DOHH2 (cell line): ENCODE data around the gene NEURL2.

Source experiments
- H3F3A ChIP-seq: fragments of 200-600 bp; sonication (generic), shearing (Covaris generic); 2 replicates; pipeline ENCODE4 v1.6.0; 2016; ENCODE audit warnings: antibody characterized with exemption, mild to moderate bottlenecking; ENCODE audit not compliant: control insufficient read depth, insufficient read depth
- H3K27ac ChIP-seq: fragments of 200-600 bp; sonication (generic); 2 replicates; pipeline ENCODE4 v1.5.1; 2014; ENCODE audit warnings: low read depth, mild to moderate bottlenecking, low read length, moderate library complexity
- H3K27me3 ChIP-seq: fragments of 200-600 bp; sonication (generic); 2 replicates; pipeline ENCODE4 v1.6.1; 2014; ENCODE audit warnings: mild to moderate bottlenecking, low read length, mixed read lengths; ENCODE audit not compliant: control insufficient read depth
- H3K36me3 ChIP-seq: fragments of 200-600 bp; sonication (generic); 2 replicates; pipeline ENCODE4 v1.6.1; 2014; ENCODE audit warnings: mild to moderate bottlenecking, low read length, moderate library complexity, mixed read lengths; ENCODE audit not compliant: control insufficient read depth
- H3K4me1 ChIP-seq: fragments of 200-600 bp; sonication (generic); 2 replicates; pipeline ENCODE4 v1.6.1; 2014; ENCODE audit warnings: mild to moderate bottlenecking, low read length, mixed read lengths; ENCODE audit not compliant: control insufficient read depth
- H3K4me2 ChIP-seq: fragments of 200-600 bp; sonication (generic); 2 replicates; pipeline ENCODE4 v1.6.0; 2014; ENCODE audit warnings: mild to moderate bottlenecking, low read length, moderate library complexity
- H3K4me3 ChIP-seq: fragments of 200-600 bp; sonication (generic); 2 replicates; pipeline ENCODE4 v1.5.1; 2014; ENCODE audit warnings: mild to moderate bottlenecking, low read length, mixed read lengths
- H3K79me2 ChIP-seq: fragments of 200-600 bp; sonication (generic); 2 replicates; pipeline ENCODE4 v1.6.1; 2014; ENCODE audit warnings: mild to moderate bottlenecking, low read length, mixed read lengths; ENCODE audit not compliant: control insufficient read depth
- H3K9me2 ChIP-seq: fragments of 200-600 bp; sonication (generic); replicated peaks from 2 replicates; pipeline ENCODE4 v1.6.1; 2014; ENCODE audit warnings: mild to moderate bottlenecking, low read length, mixed read lengths; ENCODE audit not compliant: control insufficient read depth
- H3K9me3 ChIP-seq: fragments of 200-600 bp; sonication (generic); 2 replicates; pipeline ENCODE4 v1.6.1; 2014; ENCODE audit warnings: antibody characterized with exemption, low read length, mixed read lengths; ENCODE audit not compliant: control insufficient read depth, insufficient read depth
- H4K20me1 ChIP-seq: fragments of 200-600 bp; sonication (generic); 2 replicates; pipeline ENCODE4 v1.6.0; 2014; ENCODE audit warnings: low read depth, mild to moderate bottlenecking, antibody characterized with exemption, low read length, moderate library complexity; ENCODE audit not compliant: control insufficient read depth, insufficient read depth
- CTCF ChIP-seq: fragments of 200-600 bp; sonication (generic); IDR thresholded peaks from one replicate; pipeline ENCODE4 v1.5.1; 2014; ENCODE audit warnings: antibody characterized with exemption, mild to moderate bottlenecking, low read depth, low read length; ENCODE audit not compliant: poor library complexity, severe bottlenecking
- EZH2phosphoT487 ChIP-seq: fragments of 200-600 bp; sonication (generic); IDR thresholded peaks from 2 replicates; pipeline ENCODE4 v1.6.1; 2017; ENCODE audit warnings: borderline replicate concordance, mild to moderate bottlenecking, antibody characterized with exemption, low read length, moderate library complexity, mixed read lengths

Gene NEURL2

DNA sequence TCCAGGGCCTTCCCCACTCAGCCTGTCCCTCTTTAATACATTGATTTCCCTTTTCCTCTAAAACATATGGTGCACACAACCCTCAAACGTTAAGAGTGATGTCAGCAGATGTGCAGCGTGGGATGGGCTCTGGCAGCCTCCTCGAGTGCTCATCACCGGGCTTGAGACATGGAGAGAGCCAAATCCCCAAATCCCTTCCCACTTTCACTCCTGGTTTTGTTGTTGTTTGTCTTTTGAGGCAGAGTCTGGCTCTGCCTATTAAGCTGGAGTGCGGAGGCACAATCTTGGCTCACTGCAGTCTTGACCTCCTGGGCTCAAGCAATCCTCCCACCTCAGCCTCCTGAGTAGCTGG is 26.8 kb upstream of the NEURL2 start:
- no peaks in the 10 kb centered on the region for H3K79me2 ChIP-seq
- H3K36me3 ChIP-seq: no peaks in the 10 kb centered on the region
- no peak overlapping the region for H3K4me3 ChIP-seq
- TF ChIP-seq EZH2phosphoT487 (no peak), CTCF (no peak)
- H3F3A ChIP-seq: no peaks in the 10 kb centered on the region
- H3K4me1 ChIP-seq: no peaks in the 10 kb centered on the region
- H4K20me1 ChIP-seq: no peaks in the 10 kb centered on the region
- no peak overlapping the region for H3K27ac ChIP-seq
- no peak overlapping the region for H3K4me2 ChIP-seq
- no peaks in the 10 kb centered on the region for H3K9me2 ChIP-seq
- no peaks in the 10 kb centered on the region for H3K9me3 ChIP-seq
- H3K27me3 ChIP-seq: peaks cover 23% of the 10 kb centered on the region

GRCh38 chr20:45913116-45913515 is 22.1 kb upstream of the NEURL2 start:
- Histone ChIP-seq H3K4me3 (no peak overlapping the region), H3K9me3 (no peaks in the 10 kb centered on the region), H3K4me1 (peaks cover 14% of the 10 kb centered on the region), H3K4me2 (no peak overlapping the region), H3K36me3 (no peaks in the 10 kb centered on the region), H3K27ac (no peak overlapping the region), H3K9me2 (no peaks in the 10 kb centered on the region), H3K27me3 (peaks cover 22% of the 10 kb centered on the region), H3F3A (no peaks in the 10 kb centered on the region), H3K79me2 (no peaks in the 10 kb centered on the region), H4K20me1 (no peaks in the 10 kb centered on the region)
- TF ChIP-seq EZH2phosphoT487 (no peak), CTCF (no peak)

- H3K4me1 ChIP-seq: peaks cover 14% of the 10 kb centered on the region
- peaks cover 22% of the 10 kb centered on the region for H3K27me3 ChIP-seq
- H4K20me1 ChIP-seq: no peaks in the 10 kb centered on the region
- no peaks in the 10 kb centered on the region for H3K36me3 ChIP-seq
- H3K27ac ChIP-seq: no peak overlapping the region
- H3K9me3 ChIP-seq: no peaks in the 10 kb centered on the region
- H3K79me2 ChIP-seq: no peaks in the 10 kb centered on the region
- no peak overlapping the region for H3K4me2 ChIP-seq
- TF ChIP-seq EZH2phosphoT487 (no peak), CTCF (no peak)
- H3K4me3 ChIP-seq: no peak overlapping the region
- no peaks in the 10 kb centered on the region for H3K9me2 ChIP-seq
- H3F3A ChIP-seq: no peaks in the 10 kb centered on the region
Observed at GRCh38 chr20:45912344-45912682, 21.3 kb upstream of the NEURL2 start.
